ENCODE results near the gene BRIP1. TPM values are rescaled to one million over a fixed set of nuclear protein-coding genes. Genes with fewer than 3 reads are reported as not detected.

Gene BRIP1
- total and polyA plus RNA-seq, 9 of the 15 experiments (the other 6 are each of a cell fraction or from before 2014, with no cell fraction given) = 2.4 to 17.5 (median 11.2) TPM

- no peak for TF ChIP-seq HES1 (IDR thresholded peaks at IDR 0.05; ENCODE audit: low read depth)
- peak; percentile 67; the same call in 1 of the 2 replicates for TF ChIP-seq SMC3 (conservative IDR thresholded peaks at IDR 0.05; ENCODE audit: insufficient read depth, low read depth, low read length)
- TF ChIP-seq ZNF740 (CRISPR knock-in tag; IDR thresholded peaks at IDR 0.05) = no peak
- TF ChIP-seq ZNF740 (tag; IDR thresholded peaks at IDR 0.05) = no peak
- no peak for TF ChIP-seq TGIF2 (CRISPR knock-in tag; IDR thresholded peaks at IDR 0.05)
- TF ChIP-seq TAF9B (IDR thresholded peaks at IDR 0.05; ENCODE audit: partially characterized antibody) = no peak
- TF ChIP-seq RAD21 (CRISPR knock-in tag; conservative IDR thresholded peaks at IDR 0.05 in 1 of 2, IDR thresholded peaks at IDR 0.05 in 1 of 2) = peak; percentile 75 to 86
- TF ChIP-seq HMGN3 (IDR thresholded peaks at IDR 0.05; ENCODE audit: borderline replicate concordance, extremely low read depth, insufficient read length, low read depth, low read length) = no peak
- TF ChIP-seq ZBTB11 (CRISPR knock-in tag; IDR thresholded peaks at IDR 0.05) = peak in 1 of 3 experiments; percentile 83; a peak in 2 of 6 replicates
- TF ChIP-seq HEY1 (CRISPR knock-in tag; IDR thresholded peaks at IDR 0.05; ENCODE audit: borderline replicate concordance) = no peak
- no peak for TF ChIP-seq AFF4 (CRISPR knock-in tag; IDR thresholded peaks at IDR 0.05)
- TF ChIP-seq CTCF (IDR thresholded peaks at IDR 0.05 in 2 of 3, conservative IDR thresholded peaks at IDR 0.05 in 1 of 3; ENCODE audit: insufficient read depth in 2 of 3, low read depth in 1 of 3, low read length in 3 of 3) = peak; percentile 63 to 85 (median 73)
- no peak for TF ChIP-seq ETV5 (CRISPR knock-in tag; IDR thresholded peaks at IDR 0.05; ENCODE audit: low read depth)
Observed at GRCh38 chr17:61837175-61838051, 25.9 kb downstream of the BRIP1 start (continued).
